K562 (cell line): ENCODE results near the gene NAV2. TPM values are rescaled to one million over a fixed set of nuclear protein-coding genes. Genes with fewer than 3 reads are reported as not detected.
A peak's percentile ranks its signal among the peaks of the same experiment; 100 is the strongest.

Experiments
- ATAC-seq: fragments of 200-7000 bp; cut with Tn5 transposase; 3 replicates; pipeline ENCODE4 v1.9.1; 2020; ENCODE audit warnings: moderate library complexity
- BruUV-seq: library from RNA; stranded (reverse); fragments of 400-500 nt; replicated peaks from 2 replicates; lab custom pipeline; 2021; lab: Mats Ljungman, UMichigan
- CTCF ChIA-PET: fragments of 300-600 bp; formaldehyde crosslinking; extraction: SDS; loops from one replicate; lab custom pipeline; 2021; ENCODE audit warnings: low intra/inter-chr PET ratio; lab: Yijun Ruan, JAX
- POLR2A ChIA-PET: fragments of 300-600, 350-650 bp; sonication (Branson Sonifier 250); formaldehyde crosslinking; extraction: SDS; loops from one replicate; lab custom pipeline; 2021; ENCODE audit warnings: antibody characterized with exemption, inconsistent platforms; lab: Yijun Ruan, JAX
- DNase-seq, 4 experiments: peaks; one replicate each; pipeline versions ENCODE4 v3.0.0 to v3.0.0-alpha.2; 2011 to 2018; ENCODE audit warnings: low spot score in 3 of 4, mixed read lengths in 3 of 4; ENCODE audit errors: extremely low read depth in 1 of 4
- FAIRE-seq: peaks from 2 replicates; lab custom pipeline; 2011; peaks lifted over from hg19 to GRCh38; lab: Jason Lieb, UNC
- H2AFZ ChIP-seq: 2 replicates; pipeline ENCODE4 v1.6.0; 2011; ENCODE audit warnings: low read depth, low read length, control low read depth, inconsistent platforms
- H3K27ac ChIP-seq: fragments of 200-600 bp; 3 replicates; pipeline ENCODE4 v1.8.0; 2011; ENCODE audit warnings: low read depth, mild to moderate bottlenecking, control low read depth, inconsistent platforms, low read length, moderate library complexity, mixed read lengths; ENCODE audit errors: extremely low read depth
- H3K27me3 ChIP-seq, 2 experiments: fragments of 300-600 bp in 1 of 2; 2 replicates in 1 of 2; 3 replicates in 1 of 2; pipeline versions ENCODE4 v1.6.0 to v1.8.0; 2011; ENCODE audit warnings: inconsistent platforms in 2 of 2, low read length in 2 of 2, mild to moderate bottlenecking in 1 of 2, mixed read lengths in 1 of 2, moderate library complexity in 1 of 2; ENCODE audit not compliant: control insufficient read depth in 2 of 2, insufficient read depth in 2 of 2
- H3K36me3 ChIP-seq: fragments of 300-600 bp; 3 replicates; pipeline ENCODE4 v1.8.0; 2011; ENCODE audit warnings: mild to moderate bottlenecking, low read length, inconsistent platforms; ENCODE audit not compliant: control insufficient read depth, insufficient read depth
- H3K4me1 ChIP-seq, 2 experiments: fragments of 200-600 bp in 1 of 2; replicated peaks in 1 of 2; 2 replicates in 1 of 2; 3 replicates in 1 of 2; pipeline versions ENCODE4 v1.5.1 to v1.8.0; 2011; ENCODE audit warnings: inconsistent platforms in 2 of 2, low read length in 2 of 2, mild to moderate bottlenecking in 1 of 2, mixed read lengths in 1 of 2, moderate library complexity in 1 of 2; ENCODE audit not compliant: control insufficient read depth in 2 of 2, insufficient read depth in 2 of 2
- H3K4me2 ChIP-seq: 2 replicates; pipeline ENCODE4 v1.6.1; 2011; ENCODE audit warnings: low read length, control low read depth, inconsistent platforms, mixed read lengths; ENCODE audit not compliant: insufficient read depth
- H3K4me3 ChIP-seq: fragments of 200-600 bp; sonication (generic), shearing (Covaris generic); 2 replicates; pipeline ENCODE4 v1.5.1; 2016; ENCODE audit warnings: control low read depth, inconsistent platforms
- H3K79me2 ChIP-seq: fragments of 200-600 bp; 3 replicates; pipeline ENCODE4 v1.8.0; 2011; ENCODE audit warnings: low read length, inconsistent platforms; ENCODE audit not compliant: control insufficient read depth, insufficient read depth
- H3K9ac ChIP-seq, 2 experiments: 2 replicates each; pipeline versions ENCODE4 v1.6.0 to v1.6.1; 2011; ENCODE audit warnings: low read depth in 2 of 2, low read length in 2 of 2, control low read depth in 1 of 2, inconsistent platforms in 1 of 2, mild to moderate bottlenecking in 1 of 2, mixed read lengths in 1 of 2; ENCODE audit not compliant: insufficient read depth in 1 of 2
- H3K9me1 ChIP-seq: one replicate; pipeline ENCODE4 v1.6.0; 2011; ENCODE audit warnings: inconsistent platforms, mild to moderate bottlenecking, low read length, moderate library complexity; ENCODE audit not compliant: control insufficient read depth, insufficient read depth
- H3K9me3 ChIP-seq: replicated peaks from 2 replicates; pipeline ENCODE4 v1.5.1; 2011; ENCODE audit warnings: low read depth, low read length, inconsistent platforms; ENCODE audit not compliant: control insufficient read depth, insufficient read depth
- H4K20me1 ChIP-seq: replicated peaks from 2 replicates; pipeline ENCODE4 v1.6.1; 2011; ENCODE audit warnings: low read length, inconsistent platforms, mixed read lengths; ENCODE audit not compliant: control insufficient read depth, insufficient read depth
- CTCF ChIP-seq, 3 experiments: IDR thresholded peaks in 2 of 3; conservative IDR thresholded peaks in 1 of 3; 2 replicates each; pipeline ENCODE4 v1.5.1; 2011 to 2012; ENCODE audit warnings: low read length in 3 of 3, mild to moderate bottlenecking in 3 of 3, control low read depth in 2 of 3, improper control_type of control experiment in 1 of 3, inconsistent platforms in 1 of 3, low read depth in 1 of 3, mixed read lengths in 1 of 3, moderate library complexity in 1 of 3; ENCODE audit not compliant: insufficient read depth in 2 of 3
- IRF1 ChIP-seq: sonication (generic); formaldehyde crosslinking; IDR thresholded peaks from 2 replicates; pipeline ENCODE4 v1.8.0; 2022; ENCODE audit warnings: missing genetic modification reagents, mild to moderate bottlenecking, borderline replicate concordance
- RAD21 ChIP-seq, 2 experiments: fragments of 250-450 bp in 1 of 2; fragments of 450-650 bp in 1 of 2; sonication (Bioruptor Pico) in 1 of 2; formaldehyde crosslinking in 1 of 2; IDR thresholded peaks in 1 of 2; conservative IDR thresholded peaks in 1 of 2; 2 replicates each; pipeline versions ENCODE4 v1.4.0 to v1.8.0; 2020 to 2022; ENCODE audit warnings: mild to moderate bottlenecking in 2 of 2, moderate library complexity in 1 of 2
- RBM17 ChIP-seq: fragments of 200-400 bp; formaldehyde crosslinking; IDR thresholded peaks from 2 replicates; pipeline ENCODE4 v1.6.1; 2017; ENCODE audit warnings: low read depth, mild to moderate bottlenecking, low read length, borderline replicate concordance
- SIRT6 ChIP-seq: IDR thresholded peaks from one replicate; pipeline ENCODE4 v1.6.1; 2012; ENCODE audit warnings: low read depth, mild to moderate bottlenecking, control low read depth, inconsistent platforms, low read length, moderate library complexity
- ZNF124 ChIP-seq: sonication (generic); formaldehyde crosslinking; IDR thresholded peaks from 2 replicates; pipeline ENCODE4 v1.8.1; 2022; ENCODE audit warnings: missing genetic modification reagents
- WGBS: fragments of 100-300 bp; shearing (Covaris generic); methylation state at CpG from one replicate; pipeline ENCODE4 v1.1.6; 2016; ENCODE audit warnings: low coverage, mixed read lengths; ENCODE audit not compliant: insufficient coverage; ENCODE audit errors: missing lambda C conversion rate; 5-methylcytosine and 5-hydroxymethylcytosine counted together
- in situ Hi-C: fragments of 300-500 bp; cut with MboI; formaldehyde crosslinking; loops from 4 replicates; pipeline ENCODE4 v1.15.0; 2018; ENCODE audit warnings: inconsistent platforms, mixed read lengths
- intact Hi-C: fragments of 100-400 bp; cut with micrococcal nuclease; formaldehyde crosslinking; loops from 2 replicates; pipeline ENCODE4 v1.14.2; 2022
- polyA plus RNA-seq, 8 experiments: library from polyadenylated mRNA; depleted of rRNA in 4 of 8; stranded (reverse) in 5 of 8; unstranded in 3 of 8; fragments of >200 nt; fragmentation: Nextera tagmentation in 2 of 8; fragmentation: Illumina TruSeq in 1 of 8; extraction: Ambion mirVana in 2 of 8; extraction: Trizol in 1 of 8; gene quantifications; 2 replicates each; pipeline versions ENCODE4 v1.2.1 to v1.2.3, GENCODE V29; 2011 to 2014; ENCODE audit warnings: inconsistent platforms in 1 of 8, missing spikeins in 1 of 8
- total RNA-seq, 7 experiments: library from RNA; depleted of rRNA in 6 of 7; stranded (reverse); fragments of >200 nt in 6 of 7; fragmentation: Illumina TruSeq in 2 of 7; extraction: Trizol in 2 of 7; gene quantifications; 2 replicates each; pipeline versions ENCODE4 v1.2.1 to v1.2.3, GENCODE V29; 2011 to 2021; ENCODE audit warnings: low replicate concordance in 1 of 7

NAV2 gene
- total and polyA plus RNA-seq, 9 of the 15 experiments (the other 6 are each of a cell fraction or from before 2014, with no cell fraction given): 0.03 to 0.35 (median 0.05) TPM

GRCh38 chr11:19734171-19734570 is 21.5 kb downstream of the NAV2 start (continued):
- TF ChIP-seq SIRT6 (no peak), IRF1 (no peak), RBM17 (no peak), ZNF124 (CRISPR knock-in tag) (no peak)

GRCh38 chr11:19735157-19735908 is 22.7 kb downstream of the NAV2 start:
- no peaks in the 10 kb centered on the region for H3K9me1 ChIP-seq
- under 1% methylated on average over 7 of the region's 7 CpGs for WGBS
- H3K9me3 ChIP-seq: no peaks in the 10 kb centered on the region
- H3K4me2 ChIP-seq: no peak overlapping the region
- POLR2A ChIA-PET: interaction anchor here (0.7 kb wide), 1 partner anchor 18 kb away, joined by 3 read pairs; no protein-coding TSS in a partner anchor
- H3K4me1 ChIP-seq: no peaks in the 10 kb centered on the region
- TF ChIP-seq RAD21 (CRISPR knock-in tag; conservative IDR thresholded peaks at IDR 0.05 in 1 of 2, IDR thresholded peaks at IDR 0.05 in 1 of 2): no peak
- peak in 1 of 3 experiments; percentile 14; a peak in 1 of 6 replicates for TF ChIP-seq CTCF (IDR thresholded peaks at IDR 0.05 in 2 of 3, conservative IDR thresholded peaks at IDR 0.05 in 1 of 3; ENCODE audit: insufficient read depth in 2 of 3, low read depth in 1 of 3, low read length in 3 of 3)
- CTCF ChIA-PET: no interaction called here
- no peak overlapping the region for H2AFZ ChIP-seq
- FAIRE-seq (no peak), ATAC-seq (no peak), DNase-seq (no peak)
- H3K36me3 ChIP-seq: no peaks in the 10 kb centered on the region
- no TSS peak for BruUV-seq
- H3K4me3 ChIP-seq: no peak overlapping the region
- H3K79me2 ChIP-seq: no peaks in the 10 kb centered on the region
- in situ Hi-C loops (no loop called here), intact Hi-C loops (no loop called here)
- H3K9ac ChIP-seq: no peak overlapping the region
- no peaks in the 10 kb centered on the region; the same call in 1 of the 2 replicates for H4K20me1 ChIP-seq
- no peak overlapping the region for H3K27ac ChIP-seq
- peaks cover 0 to 16% of the 10 kb centered on the region in 2 experiments; a peak in 2 of 5 replicates for H3K27me3 ChIP-seq
